Stimulated activated naive CD4-positive, alpha-beta T cell treated with Interleukin-2 at 50 U/mL for 16 hours (primary cell): ENCODE results near the gene ZNF106.

Source experiments
- DNase-seq: peaks from one replicate; lab custom pipeline; 2025; lab: John Stamatoyannopoulos, UW

ZNF106 gene

DNA sequence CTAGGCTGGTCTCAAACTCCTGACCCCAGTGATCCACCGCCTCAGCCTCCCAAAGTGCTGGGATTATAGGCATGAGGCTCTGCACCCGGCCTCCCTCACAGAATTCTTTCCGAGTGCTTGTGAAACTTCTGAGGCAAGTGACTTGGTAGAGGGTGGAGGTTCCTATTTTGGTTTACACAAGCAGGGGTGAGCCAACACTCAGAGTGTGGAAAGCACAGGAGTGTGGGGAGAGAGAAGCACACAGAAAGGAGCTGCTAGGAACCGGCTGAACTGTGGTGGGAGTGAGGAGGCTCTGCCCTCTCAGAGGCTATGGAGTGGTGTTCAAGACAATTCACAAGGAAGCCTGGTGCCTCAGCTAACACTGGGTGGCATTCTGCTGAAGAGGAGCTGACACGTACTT is 123.9 kb downstream of the ZNF106 start:
- DNase-seq = no peak

DNA sequence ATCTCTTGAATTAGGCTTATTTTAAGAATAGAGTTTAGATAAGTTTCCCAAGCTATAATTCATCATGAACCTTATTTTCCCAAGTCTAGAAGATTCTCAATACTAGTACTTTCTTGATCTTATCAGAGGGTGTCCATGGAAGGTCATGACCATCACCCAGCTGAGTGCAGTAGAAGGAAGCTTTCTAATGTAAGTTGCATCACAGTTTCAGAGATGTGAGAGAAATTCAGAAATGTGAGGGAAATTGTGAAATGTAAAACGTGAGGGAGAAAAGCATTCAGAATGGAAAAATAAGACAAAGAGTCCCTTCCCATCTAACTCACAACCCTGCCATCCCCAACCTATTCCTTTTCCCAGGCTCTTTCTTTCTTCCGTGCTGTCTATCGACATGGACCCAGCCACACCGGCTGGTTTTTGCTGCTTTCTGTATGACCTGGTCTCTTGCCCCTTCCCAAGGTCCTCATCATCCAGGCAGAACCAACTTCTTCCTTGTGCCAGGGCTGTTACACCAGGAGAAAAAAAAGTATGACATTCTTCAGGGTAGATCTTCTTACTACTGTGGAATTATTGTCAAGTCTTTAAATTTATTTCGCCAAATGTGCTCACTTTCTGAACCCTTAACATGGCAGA is 124.9 kb downstream of the ZNF106 start:
- DNase-seq = no peak

DNA sequence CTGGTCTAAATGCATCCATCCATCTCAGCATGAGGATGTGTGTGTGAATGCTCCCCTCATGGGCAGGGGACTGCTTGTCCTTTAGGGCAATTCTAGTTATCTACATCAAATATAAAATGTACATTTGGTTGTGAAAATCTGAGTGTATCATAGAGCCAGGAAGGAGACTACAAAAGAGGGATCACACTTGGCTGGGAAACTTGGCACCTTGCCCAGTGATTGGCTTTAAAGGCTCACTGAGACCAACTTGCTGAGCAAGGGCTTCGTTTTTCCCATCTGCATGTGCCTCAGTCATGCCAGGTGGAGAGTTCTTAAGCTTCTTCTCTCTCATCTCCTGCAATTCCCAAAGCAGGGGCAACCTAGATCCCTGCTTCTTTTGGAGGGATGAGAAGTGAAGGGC is 126.4 kb downstream of the ZNF106 start:
- no peak for DNase-seq

DNA sequence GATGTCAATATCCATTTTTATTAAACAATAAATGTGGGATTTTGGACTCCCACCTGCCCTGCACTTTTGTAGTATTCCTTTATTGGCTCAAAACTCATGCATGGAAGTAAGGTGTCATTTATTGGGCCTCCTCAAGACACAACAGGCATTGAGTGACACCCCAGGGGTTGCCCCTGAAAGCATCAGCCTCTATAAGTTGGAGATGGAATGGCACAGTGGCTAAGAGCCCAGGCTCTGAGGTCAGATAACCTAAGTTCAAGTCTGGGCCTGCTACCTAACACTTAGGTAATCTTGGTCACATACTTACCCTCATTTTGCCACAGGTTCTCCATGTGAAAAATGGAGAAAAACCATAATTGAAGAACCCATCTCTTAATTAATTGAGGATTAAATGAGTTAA is 127.0 kb downstream of the ZNF106 start:
- DNase-seq = no peak

DNA sequence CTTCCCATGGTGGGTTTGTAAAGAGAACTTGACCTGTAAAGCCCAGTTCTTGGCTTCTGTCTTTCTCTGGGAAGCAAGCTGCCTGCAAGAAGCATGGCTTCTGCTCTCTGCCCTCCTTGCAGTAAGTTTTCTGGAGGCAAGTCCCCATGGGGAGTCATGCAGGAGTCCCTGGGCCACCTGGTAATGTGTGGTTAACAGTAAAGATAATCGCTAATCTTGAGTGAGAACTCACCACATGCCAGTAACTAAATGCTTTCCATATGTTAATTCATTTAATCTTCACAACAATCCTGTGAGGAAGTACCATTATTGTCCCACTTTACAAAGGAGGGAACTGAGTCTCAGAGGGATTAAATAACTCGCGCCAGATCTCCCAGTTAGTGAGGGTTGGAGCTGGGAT is 127.5 kb downstream of the ZNF106 start:
- no peak for DNase-seq
